HCT116 (cell line): ENCODE results near the gene CNNM3.

Experiments used
- CTCF ChIP-seq, 3 experiments: fragments of 200-600 bp in 1 of 3; sonication (generic) in 1 of 3; IDR thresholded peaks in 2 of 3; conservative IDR thresholded peaks in 1 of 3; 2 replicates each; pipeline ENCODE4 v1.5.1; 2012 to 2017; ENCODE audit warnings: low read depth in 2 of 3, low read length in 2 of 3, antibody characterized with exemption in 1 of 3, borderline replicate concordance in 1 of 3, control low read depth in 1 of 3, mild to moderate bottlenecking in 1 of 3, mixed read lengths in 1 of 3, mixed run types in 1 of 3, moderate library complexity in 1 of 3; ENCODE audit not compliant: insufficient read depth in 1 of 3
- POLR2AphosphoS5 ChIP-seq: IDR thresholded peaks from 2 replicates; pipeline ENCODE4 v1.6.1; 2011; ENCODE audit warnings: mild to moderate bottlenecking, low read depth, low read length, moderate library complexity
- TF ChIP-seq, protein P1 (sequence below): IDR thresholded peaks from 2 replicates; pipeline ENCODE4 v1.6.1; 2012; ENCODE audit warnings: low read depth

DNA sequence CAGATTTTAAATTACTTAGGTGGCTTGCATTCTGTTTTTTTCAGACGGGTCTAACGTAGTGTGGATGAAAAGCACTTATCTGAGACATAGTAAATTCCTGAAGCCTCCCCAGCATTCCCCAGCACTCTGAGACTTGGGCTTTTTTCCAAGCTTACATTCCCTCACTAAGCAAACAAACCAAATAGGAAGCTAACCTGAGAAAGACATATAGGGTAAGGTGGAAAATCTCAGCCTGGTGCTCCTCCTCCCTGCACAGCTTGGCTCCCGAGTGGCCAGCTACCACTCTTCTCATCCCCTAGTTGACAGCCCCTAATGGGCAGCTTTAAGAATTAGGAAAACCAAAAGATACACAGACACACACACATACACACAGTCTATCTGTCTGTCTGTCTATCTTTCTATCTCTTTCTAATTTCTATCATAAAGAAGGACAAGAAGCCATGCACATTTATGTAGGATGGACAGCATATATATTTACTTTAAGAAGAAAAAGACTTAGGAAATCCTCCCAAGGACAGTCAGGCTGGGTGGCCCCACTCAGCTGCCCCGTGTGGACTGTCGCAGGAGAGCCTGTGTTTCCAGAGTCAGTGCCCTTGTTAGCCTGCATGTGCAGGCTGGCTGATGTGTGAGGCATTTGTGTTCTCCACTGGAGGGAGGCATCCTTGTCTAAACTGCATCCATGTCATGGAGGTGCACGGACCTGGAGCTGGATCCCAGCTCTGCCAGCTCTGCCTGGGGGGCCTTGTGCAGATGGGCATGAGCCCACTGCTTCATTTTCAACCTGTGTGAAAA, 8.2 kb downstream of the CNNM3 start:
- no peak for TF ChIP-seq CTCF (IDR thresholded peaks at IDR 0.05 in 2 of 3, conservative IDR thresholded peaks at IDR 0.05 in 1 of 3; ENCODE audit: borderline replicate concordance in 1 of 3, insufficient read depth in 1 of 3, low read depth in 2 of 3, low read length in 2 of 3)
- TF ChIP-seq, protein P1, sequence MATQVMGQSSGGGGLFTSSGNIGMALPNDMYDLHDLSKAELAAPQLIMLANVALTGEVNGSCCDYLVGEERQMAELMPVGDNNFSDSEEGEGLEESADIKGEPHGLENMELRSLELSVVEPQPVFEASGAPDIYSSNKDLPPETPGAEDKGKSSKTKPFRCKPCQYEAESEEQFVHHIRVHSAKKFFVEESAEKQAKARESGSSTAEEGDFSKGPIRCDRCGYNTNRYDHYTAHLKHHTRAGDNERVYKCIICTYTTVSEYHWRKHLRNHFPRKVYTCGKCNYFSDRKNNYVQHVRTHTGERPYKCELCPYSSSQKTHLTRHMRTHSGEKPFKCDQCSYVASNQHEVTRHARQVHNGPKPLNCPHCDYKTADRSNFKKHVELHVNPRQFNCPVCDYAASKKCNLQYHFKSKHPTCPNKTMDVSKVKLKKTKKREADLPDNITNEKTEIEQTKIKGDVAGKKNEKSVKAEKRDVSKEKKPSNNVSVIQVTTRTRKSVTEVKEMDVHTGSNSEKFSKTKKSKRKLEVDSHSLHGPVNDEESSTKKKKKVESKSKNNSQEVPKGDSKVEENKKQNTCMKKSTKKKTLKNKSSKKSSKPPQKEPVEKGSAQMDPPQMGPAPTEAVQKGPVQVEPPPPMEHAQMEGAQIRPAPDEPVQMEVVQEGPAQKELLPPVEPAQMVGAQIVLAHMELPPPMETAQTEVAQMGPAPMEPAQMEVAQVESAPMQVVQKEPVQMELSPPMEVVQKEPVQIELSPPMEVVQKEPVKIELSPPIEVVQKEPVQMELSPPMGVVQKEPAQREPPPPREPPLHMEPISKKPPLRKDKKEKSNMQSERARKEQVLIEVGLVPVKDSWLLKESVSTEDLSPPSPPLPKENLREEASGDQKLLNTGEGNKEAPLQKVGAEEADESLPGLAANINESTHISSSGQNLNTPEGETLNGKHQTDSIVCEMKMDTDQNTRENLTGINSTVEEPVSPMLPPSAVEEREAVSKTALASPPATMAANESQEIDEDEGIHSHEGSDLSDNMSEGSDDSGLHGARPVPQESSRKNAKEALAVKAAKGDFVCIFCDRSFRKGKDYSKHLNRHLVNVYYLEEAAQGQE, result no peak
- no peak for TF ChIP-seq POLR2AphosphoS5
